GM21825 (cell line): ENCODE measurements around the gene ING5.
"Not testable (repeated sequence)": the region's sequence is repeated elsewhere in the genome, so short reads cannot be mapped to it uniquely, and the experiment has no call there.

ENCODE experiments used
- ATAC-seq: cut with Tn5 transposase; IDR thresholded peaks from one replicate; pipeline ENCODE4 v1.9.1; 2021; ENCODE audit warnings: mild to moderate bottlenecking, moderate library complexity; ENCODE audit not compliant: unreplicated experiment

The ING5 gene

DNA sequence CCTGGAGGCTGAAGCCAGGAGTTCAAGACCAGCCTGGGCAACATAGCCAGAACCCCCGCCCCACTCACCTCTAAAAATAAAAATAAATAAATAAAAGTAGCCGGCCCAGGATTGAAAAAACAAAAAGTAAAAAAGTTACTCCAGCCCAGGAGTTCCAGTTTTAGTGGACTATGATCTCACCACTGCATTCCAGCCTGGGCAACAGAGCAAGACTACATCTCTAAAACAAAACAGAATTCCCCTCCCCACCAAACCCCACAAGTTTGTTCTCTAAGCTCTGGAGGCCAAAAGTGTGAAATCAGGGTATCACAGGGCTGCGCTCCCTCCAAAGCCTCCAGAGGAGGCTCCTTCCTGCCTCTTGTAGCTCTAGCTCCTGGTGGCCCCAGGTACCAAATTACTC, 34.3 kb downstream of the ING5 start:
- no peak for ATAC-seq

DNA sequence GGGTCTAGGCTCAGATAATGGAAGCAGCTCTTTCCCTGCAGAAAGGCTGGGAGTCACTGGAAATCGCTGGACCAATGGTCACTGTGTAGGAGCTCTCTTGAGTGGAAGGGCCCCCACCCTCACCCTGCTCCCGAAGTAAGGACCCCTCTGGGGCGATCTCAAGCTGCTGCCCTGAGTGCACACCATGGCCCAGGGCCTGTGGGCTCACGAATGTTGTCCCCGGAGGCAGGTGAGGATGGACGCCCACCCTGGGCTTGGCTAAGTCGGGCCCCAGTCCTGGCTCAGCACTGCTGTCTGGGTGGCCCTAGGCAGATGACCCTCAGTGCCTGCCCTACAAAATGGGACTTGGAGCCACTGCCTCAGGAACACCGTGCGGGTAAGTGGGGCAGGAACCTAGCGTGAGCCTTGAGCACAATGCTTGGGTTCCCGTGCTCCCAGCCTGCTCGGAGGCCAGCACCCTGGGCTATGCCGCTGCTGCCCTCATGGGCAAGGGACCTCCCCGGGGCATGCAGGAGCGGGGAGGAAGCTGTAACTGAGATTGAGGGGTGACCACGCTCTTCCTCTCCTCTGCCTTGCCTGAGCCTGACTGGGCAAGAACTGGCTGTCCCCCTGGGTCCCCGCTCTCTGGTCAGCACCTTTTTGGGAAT, 36.3 kb downstream of the ING5 start:
- no peak for ATAC-seq

DNA sequence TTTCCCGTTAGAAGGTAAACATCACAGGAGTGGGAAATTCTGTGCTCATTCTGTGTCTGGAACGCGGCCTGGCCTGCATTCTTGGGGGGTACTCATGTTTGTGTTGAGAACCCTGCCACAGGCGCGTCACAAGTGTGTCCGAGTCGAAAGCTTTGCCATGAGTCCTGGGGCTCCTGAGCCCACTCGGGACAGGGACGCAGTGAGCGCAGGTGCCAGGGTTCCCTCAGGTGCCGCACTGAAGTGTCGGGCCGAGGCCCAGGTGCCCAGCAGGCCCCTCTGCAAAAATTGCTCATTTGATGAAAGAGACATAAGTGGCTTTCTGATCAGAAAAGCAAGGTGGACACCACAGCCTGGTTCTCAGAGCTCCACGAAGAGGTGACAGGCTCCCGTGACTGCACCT, 37.3 kb downstream of the ING5 start:
- no peak for ATAC-seq

DNA sequence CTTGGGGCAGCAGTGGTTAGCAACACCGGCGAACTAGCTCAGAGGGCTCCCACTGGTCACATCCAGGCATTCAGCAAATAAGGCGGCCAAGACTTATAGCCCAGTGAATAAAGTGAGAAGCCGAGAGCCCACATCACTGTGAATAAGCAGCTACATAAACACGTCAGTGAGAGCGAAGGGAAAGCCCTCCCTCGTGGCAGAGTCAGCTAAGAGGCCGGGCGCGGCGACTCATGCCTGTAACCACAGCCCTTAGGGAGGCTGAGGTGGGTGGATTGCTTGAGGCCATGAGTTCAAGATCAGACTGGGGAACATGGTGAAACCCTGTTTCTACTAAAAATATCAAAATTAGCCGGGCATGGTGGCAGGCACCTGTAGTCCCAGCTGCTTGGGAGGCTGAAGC, 37.8 kb downstream of the ING5 start:
- ATAC-seq, result no peak

DNA sequence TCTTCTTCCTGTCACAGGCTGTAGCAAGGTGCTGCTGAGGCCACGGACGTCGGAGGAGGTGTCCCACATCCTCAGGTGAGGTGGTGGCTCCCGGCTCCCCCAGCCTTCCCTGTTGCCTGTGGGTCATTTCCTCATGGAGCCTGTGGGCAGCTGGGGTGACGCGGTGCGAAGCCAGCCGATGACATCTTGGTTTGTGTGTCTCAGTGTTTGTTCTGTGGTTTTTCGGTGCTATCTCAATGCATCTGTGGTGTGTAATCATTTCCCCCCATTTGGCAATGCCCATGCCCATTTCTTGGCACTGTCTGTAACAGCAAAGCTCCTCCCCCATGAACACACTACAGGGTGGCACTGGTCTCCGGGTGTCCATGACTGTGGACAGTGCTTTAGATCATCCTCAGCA, 39.2 kb downstream of the ING5 start:
- ATAC-seq, result no peak

DNA sequence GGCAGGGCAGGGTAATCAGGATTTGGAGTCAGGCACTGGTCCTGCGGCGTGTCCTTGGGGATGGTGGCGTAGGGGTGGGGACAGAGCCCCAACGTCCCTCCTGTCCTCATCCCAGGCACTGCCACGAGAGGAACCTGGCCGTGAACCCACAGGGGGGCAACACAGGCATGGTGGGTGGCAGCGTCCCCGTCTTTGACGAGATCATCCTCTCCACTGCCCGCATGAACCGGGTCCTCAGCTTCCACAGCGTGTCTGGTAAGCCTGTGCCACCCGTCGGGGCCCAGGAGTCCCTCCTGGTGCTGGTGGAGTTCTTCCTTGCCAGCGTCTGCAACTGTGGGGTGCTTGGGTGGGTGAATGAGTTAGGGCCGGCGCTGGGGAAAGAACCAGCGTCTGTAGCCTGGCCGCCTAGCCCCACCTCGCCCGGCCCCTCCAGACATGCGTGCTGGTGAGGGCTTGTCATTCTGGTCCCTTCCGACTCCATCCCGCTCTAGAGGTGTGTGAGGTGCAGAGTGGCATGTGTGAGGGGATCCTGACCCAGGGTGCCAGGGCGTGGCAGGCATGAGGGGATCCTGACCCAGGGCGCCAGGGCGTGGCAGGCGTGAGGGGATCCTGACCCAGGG, 40.6 kb downstream of the ING5 start:
- no peak for ATAC-seq

DNA sequence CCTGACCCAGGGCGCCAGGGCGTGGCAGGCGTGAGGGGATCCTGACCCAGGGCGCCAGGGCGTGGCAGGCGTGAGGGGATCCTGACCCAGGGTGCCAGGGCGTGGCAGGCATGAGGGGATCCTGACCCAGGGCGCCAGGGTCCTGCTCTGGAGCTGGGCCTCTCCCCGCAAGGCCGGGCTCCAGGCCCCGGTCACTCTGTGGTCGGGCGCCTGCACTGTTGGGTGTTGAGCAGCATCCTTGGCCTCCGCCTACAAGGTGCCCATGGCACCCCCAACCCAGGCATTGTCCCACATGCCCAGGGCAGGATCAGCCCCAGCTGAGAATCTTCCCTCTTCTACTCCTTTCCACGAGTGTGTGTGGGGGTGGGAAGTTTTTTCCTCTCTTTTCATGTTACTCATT, 41.2 kb downstream of the ING5 start:
- not testable (repeated sequence) for ATAC-seq

DNA sequence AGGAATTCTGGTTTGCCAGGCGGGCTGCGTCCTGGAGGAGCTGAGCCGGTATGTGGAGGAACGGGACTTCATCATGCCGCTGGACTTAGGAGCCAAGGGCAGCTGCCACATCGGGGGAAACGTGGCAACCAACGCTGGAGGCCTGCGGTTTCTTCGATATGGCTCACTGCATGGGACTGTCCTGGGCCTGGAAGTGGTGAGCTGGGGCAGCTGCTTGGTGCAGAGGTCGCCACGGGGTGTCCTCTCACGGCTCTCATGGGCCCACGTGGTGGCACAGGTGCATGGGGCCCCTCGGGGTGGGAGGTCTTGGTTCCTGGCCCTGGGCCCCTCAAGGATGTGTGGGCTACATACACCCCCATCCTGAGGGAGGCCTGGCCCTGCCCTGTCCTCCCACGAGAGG, 41.8 kb downstream of the ING5 start:
- ATAC-seq, result no peak

DNA sequence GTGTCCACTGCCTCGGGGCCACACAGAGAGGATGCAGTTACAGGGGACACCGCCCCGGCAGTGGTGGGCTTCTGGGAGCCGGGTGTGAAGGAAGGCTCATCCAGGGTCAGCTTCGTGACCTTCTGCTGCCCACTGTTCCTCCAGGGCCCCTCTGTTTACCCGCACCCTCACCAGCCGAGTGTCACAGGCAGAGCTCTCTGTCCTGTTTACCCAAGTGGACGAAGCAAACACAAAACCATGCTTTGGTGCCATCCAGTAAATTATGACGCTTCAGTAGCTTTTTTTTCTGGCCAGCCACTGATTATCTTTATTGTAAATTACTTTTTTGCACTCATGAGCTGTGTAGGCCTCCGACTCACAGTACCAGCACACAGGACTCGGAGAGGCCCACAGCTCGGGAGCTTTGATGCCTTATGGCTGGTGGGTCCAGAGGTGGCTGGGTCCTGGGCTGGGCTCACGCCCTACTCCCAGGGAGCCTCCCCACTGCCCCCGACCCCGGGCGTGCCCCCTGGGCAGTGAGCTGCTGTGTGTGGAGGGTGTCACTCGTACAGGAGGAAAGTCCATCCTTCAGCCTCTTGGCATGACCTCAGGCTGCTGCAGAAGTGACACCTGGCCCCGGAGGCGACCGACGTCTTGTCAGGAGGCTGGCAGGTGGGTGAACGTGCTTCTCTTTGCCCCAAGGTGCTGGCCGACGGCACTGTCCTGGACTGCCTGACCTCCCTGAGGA, 42.4 kb downstream of the ING5 start:
- ATAC-seq, result no peak

DNA sequence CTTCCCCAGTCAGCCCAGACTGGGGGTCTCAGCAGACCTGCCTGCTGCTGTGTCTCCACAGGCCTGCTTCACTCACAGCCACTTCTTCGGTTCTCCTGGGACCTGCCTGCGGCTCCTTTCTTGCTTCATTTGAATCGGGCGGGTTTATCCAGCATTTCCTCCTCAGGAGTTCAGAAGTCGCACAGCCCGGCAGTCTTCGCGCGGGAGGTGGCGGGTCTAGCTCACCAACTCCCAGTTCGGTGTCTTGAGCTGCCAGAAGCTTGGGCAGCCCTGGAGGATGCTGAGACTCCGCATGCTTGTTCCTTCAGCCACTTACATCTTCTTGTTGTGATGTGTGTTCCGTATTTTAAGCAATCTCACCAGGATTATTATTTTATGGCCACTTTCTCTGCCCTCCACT, 43.4 kb downstream of the ING5 start:
- ATAC-seq, result no peak

DNA sequence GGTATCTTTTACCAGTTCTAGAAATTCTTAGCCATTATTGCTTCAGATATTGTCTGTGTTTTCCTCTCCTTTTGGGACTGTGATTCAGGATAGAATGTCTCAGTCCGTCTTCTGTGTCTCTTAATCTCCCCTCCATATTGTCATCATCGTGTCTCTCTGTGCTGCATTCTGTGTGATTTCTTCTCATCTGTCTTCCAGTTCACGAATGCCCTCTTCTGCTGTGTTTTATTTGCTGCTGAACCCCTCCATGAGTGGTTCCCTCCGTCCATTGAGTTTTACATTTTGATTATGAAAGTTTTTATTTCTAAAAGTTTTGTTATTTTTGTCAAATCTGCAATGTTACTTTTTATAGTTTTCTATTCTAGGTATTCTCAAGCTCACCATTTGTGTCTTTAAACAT, 44.2 kb downstream of the ING5 start:
- ATAC-seq, result no peak

DNA sequence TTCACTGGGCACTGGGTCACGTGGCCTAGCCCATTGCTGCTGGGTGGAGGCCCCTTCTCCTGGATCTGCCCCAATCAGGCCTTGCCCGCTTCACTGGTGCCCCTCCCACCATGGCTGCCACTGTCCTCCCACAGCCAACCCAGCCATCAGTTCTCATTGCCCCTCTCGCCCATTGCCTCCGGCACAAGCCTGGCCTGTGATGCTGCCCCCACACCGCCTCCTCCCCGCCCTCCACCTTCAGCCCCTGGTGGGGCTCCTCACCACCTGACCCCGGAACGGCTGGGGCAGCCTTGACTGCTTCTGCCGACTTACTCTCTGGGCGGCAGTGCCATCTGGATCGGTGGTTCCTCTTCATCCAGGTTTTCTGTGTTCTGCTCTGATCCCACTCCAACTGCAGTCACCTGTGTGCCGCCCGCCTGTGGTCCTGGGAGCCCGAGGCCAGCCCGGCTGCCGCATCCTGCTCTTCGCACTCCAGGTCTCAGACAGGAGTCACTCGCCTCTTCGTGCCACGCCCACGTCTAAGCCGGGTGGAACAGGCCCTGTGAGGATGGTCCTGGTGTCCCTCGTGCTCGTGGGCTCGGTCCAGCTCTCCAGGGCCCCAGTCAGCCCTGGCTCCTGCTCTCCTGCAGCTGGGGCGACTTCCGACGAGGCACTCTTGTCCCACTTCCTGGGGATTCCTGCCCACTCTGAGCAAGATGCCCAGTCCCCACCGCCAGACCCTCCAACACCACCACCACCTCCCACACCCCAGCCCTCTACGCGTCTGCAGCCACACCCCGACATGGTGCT, 46.8 kb downstream of the ING5 start:
- ATAC-seq, result no peak

DNA sequence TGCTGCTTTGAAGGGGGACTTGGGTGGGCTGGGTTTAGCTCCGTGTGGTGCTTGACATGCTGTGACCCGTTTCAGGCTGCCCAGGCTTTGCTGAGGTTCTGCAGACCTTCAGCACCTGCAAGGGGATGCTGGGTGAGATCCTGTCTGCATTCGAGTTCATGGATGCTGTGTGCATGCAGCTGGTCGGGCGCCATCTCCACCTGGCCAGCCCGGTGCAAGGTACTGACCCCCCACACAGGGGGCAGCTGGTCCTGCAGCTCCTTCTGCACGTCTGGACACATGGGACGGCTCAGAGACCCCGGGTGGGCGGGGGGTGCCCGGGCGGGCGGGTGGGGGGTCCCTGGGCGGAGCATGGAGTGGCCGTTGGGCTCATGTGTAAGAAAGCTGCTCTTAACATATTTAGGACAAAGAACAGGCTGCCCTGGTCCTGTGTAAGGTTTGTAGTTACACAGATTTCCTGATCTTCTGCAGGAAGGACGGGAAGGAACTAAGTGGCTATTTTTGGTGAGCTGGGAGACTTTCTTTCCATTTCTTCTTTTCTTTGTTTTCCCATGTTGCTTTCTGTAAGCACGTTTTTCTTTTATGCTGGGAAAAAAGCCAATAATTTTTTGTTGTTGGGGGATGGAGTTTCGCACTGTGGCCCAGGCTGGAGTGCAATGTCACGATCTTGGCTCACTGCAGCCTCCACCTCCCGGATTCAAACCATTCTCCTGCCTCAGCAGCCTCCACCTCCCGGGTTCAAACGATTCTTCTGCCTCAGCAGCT, 48.4 kb downstream of the ING5 start:
- ATAC-seq, result no peak

DNA sequence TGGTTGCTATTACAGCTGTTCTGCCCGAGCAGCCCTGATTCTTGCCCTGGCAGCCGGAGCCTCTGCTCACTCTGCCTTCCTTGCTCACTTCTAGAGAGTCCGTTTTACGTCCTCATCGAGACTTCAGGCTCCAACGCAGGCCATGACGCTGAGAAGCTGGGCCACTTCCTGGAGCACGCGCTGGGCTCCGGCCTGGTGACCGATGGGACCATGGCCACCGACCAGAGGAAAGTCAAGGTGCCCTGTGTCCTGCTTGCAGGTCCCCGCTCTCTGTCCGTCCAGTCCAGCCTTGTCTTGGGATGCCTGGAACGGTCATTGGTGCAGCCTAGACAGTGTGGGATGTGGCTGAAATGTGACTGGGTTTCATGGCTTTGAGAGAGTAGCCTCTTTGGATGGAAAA, 49.3 kb downstream of the ING5 start:
- ATAC-seq, result no peak

DNA sequence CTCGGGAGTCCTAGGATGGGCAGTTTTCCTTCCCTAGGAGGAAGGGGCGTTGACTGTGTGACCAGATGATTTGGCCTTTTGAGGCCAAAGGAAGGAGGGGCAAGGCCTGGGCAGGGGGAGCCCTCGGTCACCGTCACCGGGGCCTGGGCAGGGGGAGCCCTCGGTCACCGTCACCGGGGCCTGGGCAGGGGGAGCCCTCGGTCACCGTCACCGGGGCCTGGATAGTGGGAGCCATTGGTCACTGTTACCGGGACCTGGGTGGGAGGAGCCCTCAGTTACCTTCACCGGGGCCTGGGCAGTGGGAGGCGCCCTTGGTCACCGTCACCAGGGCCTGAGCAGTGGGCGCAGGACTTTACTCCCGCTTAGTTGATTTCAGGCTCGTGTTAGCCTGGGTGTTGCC, 49.9 kb downstream of the ING5 start:
- no peak for ATAC-seq

DNA sequence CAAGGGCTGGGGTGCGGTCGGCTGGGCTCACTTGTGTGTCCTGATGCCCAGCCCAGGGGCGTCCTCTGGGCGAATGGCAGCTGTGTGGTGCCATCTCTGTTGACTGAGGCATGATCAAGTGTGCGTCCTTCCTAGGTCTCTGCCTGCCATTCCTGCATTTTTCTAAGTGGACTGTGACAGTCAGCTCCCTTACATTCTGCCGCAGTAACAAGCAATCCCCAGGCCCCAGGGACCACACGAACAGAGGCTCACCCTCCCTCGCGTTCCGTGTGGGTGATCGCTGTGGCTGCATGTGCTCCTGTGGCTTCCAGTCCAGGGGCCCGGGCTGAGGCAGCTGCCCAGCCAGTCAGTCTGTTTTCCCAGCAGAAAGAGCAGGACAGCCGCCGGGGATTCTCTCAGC, 50.4 kb downstream of the ING5 start:
- no peak for ATAC-seq

DNA sequence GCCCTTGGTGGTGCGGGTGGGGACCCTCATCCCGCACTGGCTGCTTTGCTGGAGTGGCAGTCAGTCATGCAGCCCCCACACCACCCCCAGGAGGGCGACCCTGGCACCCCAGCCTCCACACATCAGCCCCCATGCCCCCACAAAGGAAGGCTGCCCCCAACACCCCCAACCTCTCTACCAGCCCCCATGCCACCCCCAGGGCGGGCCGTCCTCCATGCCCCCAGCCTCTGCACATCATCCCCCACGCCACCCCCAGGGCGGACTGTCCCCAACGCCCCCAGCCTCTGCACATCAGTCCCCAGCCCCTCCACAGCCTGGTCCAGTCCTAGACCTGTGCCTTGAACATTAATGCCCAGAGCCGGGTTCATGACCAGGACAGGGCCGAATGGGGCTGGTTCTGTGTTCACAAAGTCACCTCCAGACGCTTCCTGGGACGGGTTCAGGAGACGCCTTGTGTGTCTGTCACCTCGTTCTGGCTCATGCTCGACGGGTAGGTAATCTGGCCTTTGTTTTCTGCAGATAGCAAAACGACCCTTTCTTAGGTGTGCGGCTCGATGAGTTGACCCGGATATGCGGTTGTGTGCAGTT, 50.9 kb downstream of the ING5 start:
- ATAC-seq, result no peak

DNA sequence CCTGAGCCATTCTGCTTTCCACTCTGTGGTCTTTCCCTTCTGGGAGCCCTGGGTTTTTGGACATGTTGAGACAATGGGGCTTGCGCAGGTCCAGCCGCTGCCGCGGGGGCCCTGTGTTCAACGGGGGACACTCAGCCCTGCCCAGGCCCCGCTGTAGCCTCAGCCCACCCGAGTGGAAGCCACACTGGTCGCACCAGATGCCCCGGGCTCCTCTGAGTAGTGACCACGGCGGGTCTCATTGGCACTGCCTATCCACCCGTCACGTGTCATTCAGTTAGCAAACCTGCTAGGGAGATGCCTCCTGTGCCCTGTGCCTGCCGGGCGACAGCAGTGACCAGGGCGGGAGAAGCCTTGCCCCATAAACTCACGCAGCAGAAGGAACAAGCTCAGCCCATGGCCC, 51.7 kb downstream of the ING5 start:
- no peak for ATAC-seq

DNA sequence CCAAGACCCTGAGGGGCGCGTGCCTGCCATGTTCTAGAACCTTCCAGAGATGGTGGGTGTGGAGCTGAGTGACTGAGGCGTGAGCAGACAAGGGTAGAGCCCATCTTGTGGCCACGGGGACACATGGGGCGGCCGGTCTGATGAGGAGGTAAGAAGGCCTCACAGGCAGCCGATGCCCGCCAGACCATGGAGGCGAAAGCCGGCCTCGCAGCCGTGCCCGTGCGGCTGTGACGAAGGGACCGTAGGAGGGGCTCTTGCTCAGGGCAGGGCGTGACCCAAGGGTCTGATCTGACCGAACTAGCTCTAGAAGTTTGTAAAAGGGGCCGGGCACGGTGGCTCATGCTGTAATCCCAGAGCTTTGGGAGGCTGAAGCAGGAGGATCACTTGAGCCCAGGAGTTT, 52.2 kb downstream of the ING5 start:
- no peak for ATAC-seq

DNA sequence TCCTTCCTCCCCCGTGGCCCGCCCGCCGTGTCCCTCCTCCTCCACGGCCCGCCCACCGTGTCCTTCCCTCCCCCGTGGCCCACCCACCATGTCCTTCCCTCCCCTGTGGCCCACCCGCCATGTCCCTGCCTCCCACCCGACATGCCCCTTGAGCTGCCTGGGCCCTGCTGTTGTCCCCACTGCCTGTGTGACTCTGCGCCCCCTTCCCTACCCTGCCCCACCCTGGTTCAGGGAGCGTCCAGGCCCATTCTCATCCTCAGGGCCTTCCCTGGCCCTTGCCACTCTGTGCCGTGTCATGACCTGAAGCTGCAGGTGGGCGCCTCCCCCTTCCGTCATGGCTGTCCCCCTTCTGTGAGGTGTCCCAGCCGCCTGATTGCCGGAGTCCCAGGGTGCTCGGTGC, 53.3 kb downstream of the ING5 start:
- no peak for ATAC-seq

DNA sequence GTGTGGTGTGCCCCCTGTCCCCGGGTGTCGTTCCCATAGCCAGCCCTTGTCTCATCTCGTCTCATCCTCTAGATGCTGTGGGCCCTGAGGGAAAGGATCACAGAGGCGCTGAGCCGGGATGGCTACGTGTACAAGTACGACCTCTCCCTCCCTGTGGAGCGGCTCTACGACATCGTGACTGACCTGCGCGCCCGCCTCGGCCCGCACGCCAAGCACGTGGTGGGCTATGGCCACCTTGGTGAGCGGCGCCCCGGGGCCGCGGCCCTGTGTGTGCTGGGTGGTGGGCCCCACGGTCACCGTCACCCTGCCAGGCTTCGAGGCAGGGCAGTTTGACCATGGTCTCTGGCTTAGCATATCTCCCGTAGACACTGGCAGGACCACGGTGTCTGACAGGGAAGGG, 53.9 kb downstream of the ING5 start:
- ATAC-seq, result no peak
